Tibial nerve (tissue), 4 donors: ENCODE results near the gene DENND4C. TPM values are rescaled to one million over a fixed set of nuclear protein-coding genes. Genes with fewer than 3 reads are reported as not detected.
"Not testable (repeated sequence)": the region's sequence is repeated elsewhere in the genome, so short reads cannot be mapped to it uniquely, and the experiment has no call there.

Experiments used
- DNase-seq, 2 donors: peaks; one replicate each; pipeline ENCODE4 v3.0.0-alpha.2; 2019; ENCODE audit warnings: low spot score in 2 of 2
- H3K27ac ChIP-seq, 4 donors: fragments of 200-600 bp; sonication (generic) in 3 of 4; one replicate each; pipeline ENCODE4 v1.5.1; 2017 to 2019; ENCODE audit warnings: mild to moderate bottlenecking in 1 of 4
- H3K27me3 ChIP-seq, 2 donors: fragments of 200-600 bp; sonication (generic) in 1 of 2; one replicate each; pipeline versions ENCODE4 v1.5.1 to v1.6.0; 2017 to 2019
- H3K36me3 ChIP-seq, 3 donors: fragments of 200-600 bp; sonication (generic); one replicate each; pipeline ENCODE4 v1.5.1; 2018 to 2019
- H3K4me1 ChIP-seq, 4 donors: fragments of 200-600 bp; sonication (generic) in 3 of 4; one replicate each; pipeline ENCODE4 v1.5.1; 2017 to 2019
- H3K4me3 ChIP-seq, 4 donors: fragments of 200-600 bp; sonication (generic) in 3 of 4; one replicate each; pipeline ENCODE4 v1.5.1; 2017 to 2019; ENCODE audit warnings: mild to moderate bottlenecking in 1 of 4, moderate library complexity in 1 of 4
- H3K9me3 ChIP-seq, 4 donors: fragments of 200-600 bp; sonication (generic) in 3 of 4; one replicate each; pipeline ENCODE4 v1.5.1; 2017 to 2019
- EP300 ChIP-seq, 2 donors: sonication (generic); formaldehyde crosslinking; IDR thresholded peaks; one replicate each; pipeline ENCODE4 v1.6.1; 2017; ENCODE audit warnings: antibody characterized with exemption in 2 of 2, mild to moderate bottlenecking in 1 of 2
- POLR2A ChIP-seq, 2 donors: fragments of 450-650 bp; IDR thresholded peaks; one replicate each; pipeline ENCODE4 v1.6.1; 2017; ENCODE audit warnings: antibody characterized with exemption in 2 of 2, mild to moderate bottlenecking in 2 of 2, moderate library complexity in 2 of 2
- WGBS, 2 donors: methylation state at CpG; one replicate each; pipeline ENCODE4 v1.1.5; 2018; 5-methylcytosine and 5-hydroxymethylcytosine counted together
- total RNA-seq, 4 donors: library from RNA; depleted of rRNA; stranded (reverse); fragments of >200 nt; gene quantifications; one replicate each; pipeline ENCODE4 v1.1.0, GENCODE V29; 2016
- TF ChIP-seq, protein P1 (sequence below), 5 experiments: fragments of 200-600 bp in 3 of 5; fragments of 450-650 bp in 2 of 5; sonication (generic) in 3 of 5; IDR thresholded peaks; one replicate each; pipeline ENCODE4 v1.5.1; 2016 to 2019; ENCODE audit warnings: antibody characterized with exemption in 5 of 5, mild to moderate bottlenecking in 3 of 5, moderate library complexity in 2 of 5

DENND4C gene
- total RNA-seq, 4 donors from 2014 or later: 60.4 to 102 (median 72.5) TPM

DNA sequence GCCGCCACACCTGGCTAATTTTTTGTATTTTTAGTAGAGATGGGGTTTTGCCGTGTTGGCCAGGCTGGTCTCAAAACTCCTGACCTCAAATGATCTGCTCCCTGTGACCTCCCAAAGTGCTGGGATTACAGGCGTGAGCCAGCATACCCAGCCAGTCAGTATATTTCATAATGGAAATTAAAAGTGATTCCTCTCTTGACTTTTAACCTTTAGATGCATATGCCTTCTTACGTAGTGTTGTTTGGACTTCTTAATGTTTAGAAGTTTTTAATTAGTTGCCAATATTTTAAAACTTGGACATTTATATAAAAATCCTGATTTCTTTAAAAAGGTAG lies 22.4 kb downstream of the DENND4C start:
- TF ChIP-seq POLR2A (IDR thresholded peaks at IDR 0.05) (no peak), EP300 (IDR thresholded peaks at IDR 0.05) (no peak)
- TF ChIP-seq, protein P1, sequence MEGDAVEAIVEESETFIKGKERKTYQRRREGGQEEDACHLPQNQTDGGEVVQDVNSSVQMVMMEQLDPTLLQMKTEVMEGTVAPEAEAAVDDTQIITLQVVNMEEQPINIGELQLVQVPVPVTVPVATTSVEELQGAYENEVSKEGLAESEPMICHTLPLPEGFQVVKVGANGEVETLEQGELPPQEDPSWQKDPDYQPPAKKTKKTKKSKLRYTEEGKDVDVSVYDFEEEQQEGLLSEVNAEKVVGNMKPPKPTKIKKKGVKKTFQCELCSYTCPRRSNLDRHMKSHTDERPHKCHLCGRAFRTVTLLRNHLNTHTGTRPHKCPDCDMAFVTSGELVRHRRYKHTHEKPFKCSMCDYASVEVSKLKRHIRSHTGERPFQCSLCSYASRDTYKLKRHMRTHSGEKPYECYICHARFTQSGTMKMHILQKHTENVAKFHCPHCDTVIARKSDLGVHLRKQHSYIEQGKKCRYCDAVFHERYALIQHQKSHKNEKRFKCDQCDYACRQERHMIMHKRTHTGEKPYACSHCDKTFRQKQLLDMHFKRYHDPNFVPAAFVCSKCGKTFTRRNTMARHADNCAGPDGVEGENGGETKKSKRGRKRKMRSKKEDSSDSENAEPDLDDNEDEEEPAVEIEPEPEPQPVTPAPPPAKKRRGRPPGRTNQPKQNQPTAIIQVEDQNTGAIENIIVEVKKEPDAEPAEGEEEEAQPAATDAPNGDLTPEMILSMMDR (IDR thresholded peaks at IDR 0.05): no peak
- Histone ChIP-seq H3K4me3 (no peak overlapping the region), H3K27ac (no peak overlapping the region), H3K36me3 (peaks cover 0 to 10% (median 0%) of the 10 kb centered on the region in 3 donors), H3K27me3 (no peaks in the 10 kb centered on the region), H3K9me3 (no peaks in the 10 kb centered on the region), H3K4me1 (peaks cover 0 to 36% (median 10%) of the 10 kb centered on the region in 4 donors)
- WGBS, 2 donors: 45 to 46% methylated on average over 4 of the region's 4 CpGs
- DNase-seq: no peak

DNA sequence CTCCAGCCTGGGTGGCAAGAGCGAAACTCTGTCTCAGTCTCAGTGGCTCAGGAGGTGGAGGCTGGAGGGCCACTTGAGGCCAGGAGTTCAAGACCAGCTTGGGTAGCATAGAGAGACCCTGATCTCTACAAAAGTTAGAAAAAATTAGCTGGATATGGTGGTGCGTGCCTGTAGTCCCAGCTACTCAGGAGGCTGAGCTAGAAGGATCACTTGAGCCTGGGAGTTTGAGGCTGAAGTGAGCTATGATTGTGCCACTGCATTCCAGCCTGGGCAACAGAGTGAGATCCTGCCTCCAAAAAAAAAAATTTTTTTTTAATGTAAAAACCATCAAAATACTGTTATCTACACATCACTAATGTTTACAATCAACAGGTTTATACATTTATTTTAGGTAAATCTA lies 24.6 kb downstream of the DENND4C start:
- H3K27me3 ChIP-seq: no peaks in the 10 kb centered on the region
- DNase-seq: no peak
- peaks cover 0 to 10% (median 0%) of the 10 kb centered on the region in 3 donors for H3K36me3 ChIP-seq
- no peak overlapping the region for H3K4me3 ChIP-seq
- H3K27ac ChIP-seq: no peak overlapping the region
- H3K9me3 ChIP-seq: no peaks in the 10 kb centered on the region
- WGBS, 2 donors: 95 to 100% methylated on average over 2 of the region's 2 CpGs
- peaks cover 0 to 22% (median 10%) of the 10 kb centered on the region in 4 donors for H3K4me1 ChIP-seq
- TF ChIP-seq EP300 (IDR thresholded peaks at IDR 0.05) (no peak), POLR2A (IDR thresholded peaks at IDR 0.05) (no peak)
- TF ChIP-seq, protein P1 (IDR thresholded peaks at IDR 0.05): no peak

DNA sequence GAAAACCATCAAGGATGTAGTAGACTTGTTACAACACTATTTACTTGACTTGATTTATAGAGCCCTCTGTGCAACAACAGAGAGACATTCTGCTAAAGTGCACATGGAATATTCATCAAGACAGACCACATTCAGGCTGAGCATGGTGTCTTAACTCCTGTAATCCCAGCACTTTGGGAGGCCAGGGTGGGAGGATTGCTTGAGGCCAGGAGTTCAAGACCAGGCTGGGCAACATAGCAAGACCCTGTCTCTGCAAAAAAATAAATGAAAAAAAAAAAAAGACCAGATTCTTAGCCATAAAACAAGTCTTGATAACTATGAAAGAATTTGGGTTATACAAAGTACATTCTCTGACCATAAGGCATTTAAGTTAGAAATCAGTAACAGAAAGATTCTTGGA lies 25.3 kb downstream of the DENND4C start:
- no peak for DNase-seq
- Histone ChIP-seq H3K27ac (no peak overlapping the region), H3K9me3 (no peaks in the 10 kb centered on the region), H3K27me3 (no peaks in the 10 kb centered on the region), H3K4me3 (no peak overlapping the region), H3K4me1 (peaks cover 0 to 25% (median 10%) of the 10 kb centered on the region in 4 donors), H3K36me3 (peaks cover 0 to 6% (median 0%) of the 10 kb centered on the region in 3 donors)
- TF ChIP-seq, protein P1 (IDR thresholded peaks at IDR 0.05): no peak
- no peak for TF ChIP-seq EP300 (IDR thresholded peaks at IDR 0.05)
- TF ChIP-seq POLR2A (IDR thresholded peaks at IDR 0.05): no peak

DNA sequence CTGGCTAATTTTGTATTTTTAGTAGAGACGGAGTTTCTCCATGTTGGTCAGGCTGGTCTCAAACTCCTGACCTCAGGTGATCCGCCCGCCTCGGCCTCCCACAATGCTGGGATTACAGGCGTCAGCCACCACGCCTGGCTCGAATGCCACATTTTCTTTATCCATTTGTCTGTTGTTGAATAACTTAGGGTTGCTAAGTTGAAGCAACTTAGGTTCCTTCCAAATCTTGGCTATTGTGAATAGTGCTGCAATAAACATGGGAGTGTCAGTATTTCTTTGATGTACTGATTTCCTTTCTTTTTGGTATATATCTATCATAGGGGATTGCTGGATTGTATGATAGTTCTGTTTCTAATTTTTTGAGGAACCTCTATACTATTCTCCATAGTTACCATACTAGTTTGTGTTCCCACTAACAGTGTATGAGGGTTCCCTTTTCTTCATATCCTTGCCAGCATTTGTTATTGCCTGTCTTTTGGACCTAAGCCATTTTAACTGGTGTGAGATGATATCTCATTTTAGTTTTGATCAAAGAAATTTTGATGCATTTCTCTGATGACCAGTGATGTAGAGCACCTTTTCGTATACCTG lies 29.3 kb downstream of the DENND4C start:
- H3K27ac ChIP-seq, H3K27me3 ChIP-seq, H3K4me1 ChIP-seq, H3K9me3 ChIP-seq, DNase-seq, H3K36me3 ChIP-seq, H3K4me3 ChIP-seq: not testable (repeated sequence)
- 96 to 97% methylated on average over 8 of the region's 8 CpGs for WGBS, 2 donors

DNA sequence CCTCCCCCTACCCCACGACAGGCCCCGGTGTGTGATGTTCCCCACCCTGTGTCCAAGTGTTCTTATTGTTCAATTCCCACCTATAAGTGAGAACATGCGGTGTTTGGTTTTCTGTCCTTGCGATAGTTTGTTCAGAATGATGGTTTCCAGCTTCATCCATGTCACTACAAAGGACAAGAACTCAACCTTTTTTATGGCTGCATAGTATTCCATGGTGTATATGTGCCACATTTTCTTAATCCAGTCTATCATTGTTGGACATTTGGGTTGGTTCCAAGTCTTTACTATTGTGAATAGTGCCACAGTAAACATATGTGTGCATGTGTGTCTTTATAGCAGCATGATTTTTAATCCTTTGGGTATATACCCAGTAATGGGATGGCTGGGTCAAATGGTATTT lies 35.1 kb downstream of the DENND4C start:
- not testable (repeated sequence) for H3K4me3 ChIP-seq, DNase-seq, H3K27ac ChIP-seq, H3K36me3 ChIP-seq, H3K4me1 ChIP-seq, H3K27me3 ChIP-seq
- WGBS, 2 donors: 98 to 99% methylated on average over 4 of the region's 4 CpGs
- H3K9me3 ChIP-seq: peaks cover 0 to 18% (median 0%) of the 10 kb centered on the region in 4 donors

DNA sequence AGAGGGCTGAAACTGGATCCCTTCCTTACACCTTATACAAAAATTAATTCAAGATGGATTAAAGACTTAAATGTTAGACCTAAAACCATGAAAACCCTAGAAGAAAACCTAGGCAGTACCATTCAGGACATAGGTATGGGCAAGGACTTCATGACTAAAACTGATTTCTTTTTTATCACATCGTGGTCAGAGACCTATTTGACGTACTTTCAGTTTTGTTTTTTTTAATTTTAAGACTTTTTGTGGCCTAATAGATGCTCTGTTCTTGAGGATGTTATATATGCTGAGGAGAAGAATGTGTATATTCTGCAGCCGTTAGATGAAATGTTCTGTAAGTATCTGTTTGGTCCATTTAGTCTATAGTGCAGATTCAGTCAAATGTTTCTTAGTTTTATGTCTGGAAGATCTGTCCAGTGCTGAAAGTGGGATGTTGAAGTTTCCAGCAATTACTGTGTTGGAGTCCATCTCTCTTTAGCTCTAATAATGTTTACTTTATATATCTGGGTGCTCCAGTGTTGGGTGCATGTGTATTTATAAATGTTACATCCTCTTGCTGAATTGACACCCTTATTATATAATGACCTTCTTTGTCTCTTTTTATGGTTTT lies 36.4 kb downstream of the DENND4C start:
- WGBS, 2 donors: 79 to 95% methylated on average over 3 of the region's 3 CpGs

More for the DNA sequence above, 36.4 kb downstream of the DENND4C start:
- not testable (repeated sequence) for DNase-seq, H3K4me1 ChIP-seq, H3K27ac ChIP-seq, H3K27me3 ChIP-seq, H3K4me3 ChIP-seq, H3K36me3 ChIP-seq
- peaks cover 0 to 24% (median 0%) of the 10 kb centered on the region in 4 donors for H3K9me3 ChIP-seq
